Stimulated activated CD8-positive, alpha-beta memory T cell treated with anti-CD3 and anti-CD28 coated beads, Interleukin-15, amount 100 ng/mL, for 4 hours (primary cell): Measurements from ENCODE around the gene INPP5A.

Source experiments
- DNase-seq, 2 donors: peaks; one replicate each; pipeline ENCODE4 v3.0.0-alpha.2; 2020; ENCODE audit warnings: low read depth in 2 of 2

Gene INPP5A

GRCh38 chr10:132798876-132799275 is 261.3 kb downstream of the INPP5A start:
- no peak for DNase-seq

- DNase-seq, result no peak
Observed at GRCh38 chr10:132799865-132800264, 262.3 kb downstream of the INPP5A start.

- DNase-seq, result no peak
Observed at GRCh38 chr10:132802048-132802447, 264.5 kb downstream of the INPP5A start.

DNA sequence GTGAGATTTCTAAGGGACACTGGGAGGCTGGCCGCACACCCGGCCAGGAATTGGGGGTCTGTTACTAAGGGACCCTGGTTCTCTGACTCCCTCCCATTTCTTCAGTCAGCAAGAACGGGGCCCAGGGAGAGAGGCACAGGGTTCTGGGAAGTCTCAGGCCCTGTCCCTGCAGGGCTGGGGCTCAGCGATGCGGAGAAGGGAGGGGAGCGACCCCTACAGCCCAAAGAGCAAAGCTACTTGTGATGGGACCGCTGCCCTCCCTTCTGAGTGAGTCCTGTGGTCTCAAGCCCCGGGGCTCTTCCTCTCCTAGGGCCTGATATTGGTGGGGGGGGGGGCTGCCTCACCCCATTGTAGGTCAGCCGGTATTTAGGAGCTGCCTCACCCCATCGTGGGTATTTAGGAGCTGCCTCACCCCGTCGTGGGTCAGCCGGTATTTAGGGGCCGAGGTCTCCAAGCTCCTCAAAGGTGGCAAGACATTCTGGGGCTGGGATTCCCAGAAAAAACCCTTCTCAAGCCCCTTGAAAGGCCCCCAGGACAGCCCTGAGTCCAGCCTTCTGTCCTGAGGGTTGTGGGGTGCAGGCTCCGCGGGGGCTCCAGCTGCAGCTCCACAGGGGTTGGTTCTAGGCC is 265.2 kb downstream of the INPP5A start:
- no peak for DNase-seq

- DNase-seq, result no peak
Observed at GRCh38 chr10:132803416-132804210, 266.0 kb downstream of the INPP5A start.

DNA sequence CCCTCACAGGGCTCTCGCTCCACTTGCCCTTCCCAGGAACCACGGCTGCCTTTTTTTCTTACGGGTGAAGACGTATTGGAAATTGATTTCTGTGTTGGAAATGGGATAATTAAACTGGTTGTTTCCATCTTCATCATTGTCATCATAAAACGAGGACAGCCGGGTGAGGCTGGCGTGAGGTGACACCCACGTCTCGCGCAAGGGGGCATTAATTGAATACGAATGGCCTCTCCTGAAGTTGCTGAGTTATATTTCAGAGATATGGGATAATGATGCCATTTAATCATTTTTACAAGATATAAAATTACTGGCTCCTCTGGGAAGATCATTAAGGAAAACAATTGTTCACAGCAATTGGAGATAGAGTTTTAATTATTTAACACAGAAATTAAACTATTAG is 266.7 kb downstream of the INPP5A start:
- no peak for DNase-seq

- DNase-seq, result no peak
Observed at GRCh38 chr10:132804785-132805426, 267.3 kb downstream of the INPP5A start.

DNA sequence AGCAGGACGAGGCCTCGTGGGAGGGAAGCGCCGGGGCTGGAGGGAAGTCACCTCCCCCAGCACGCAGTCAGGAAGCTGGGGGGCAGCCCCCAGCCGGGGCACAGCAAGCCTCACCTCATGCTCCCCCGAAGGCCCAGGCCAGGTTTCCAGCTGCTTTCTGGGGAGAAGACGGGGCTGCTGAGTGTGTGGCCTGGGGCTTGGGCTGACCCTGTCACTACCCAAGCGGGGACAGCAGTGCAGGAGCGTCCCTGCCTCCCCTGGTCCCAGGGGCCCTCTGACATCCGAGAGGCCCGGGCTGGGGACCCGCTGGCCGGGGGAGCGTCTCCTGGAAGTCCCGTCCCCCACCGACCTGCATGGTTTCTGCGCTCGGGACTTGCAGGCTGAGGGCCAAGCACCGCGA is 268.0 kb downstream of the INPP5A start:
- DNase-seq, result no peak

- no peak for DNase-seq
Observed at GRCh38 chr10:132806110-132806509, 268.5 kb downstream of the INPP5A start.

DNA sequence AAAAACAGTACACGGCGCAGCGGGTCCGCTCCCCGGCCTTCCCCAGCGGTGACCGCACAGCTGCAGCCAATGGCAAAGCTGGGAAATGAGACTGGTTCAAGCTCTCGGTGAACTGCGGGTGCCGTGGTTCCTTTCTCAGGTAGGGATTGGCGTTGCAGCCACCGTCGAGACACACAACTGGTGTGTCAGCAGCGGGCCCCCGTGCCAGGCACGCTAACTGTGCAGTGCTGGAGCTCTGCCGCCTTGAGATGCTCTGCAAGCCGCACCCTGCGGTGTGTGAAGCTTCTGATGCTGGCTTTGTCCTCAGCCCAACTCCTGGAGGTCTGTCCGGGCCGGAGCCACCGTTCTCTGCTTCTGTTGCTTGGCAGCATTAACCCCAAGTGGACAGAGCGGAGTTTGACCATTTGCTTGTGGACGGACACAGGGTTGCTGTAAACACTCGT is 269.0 kb downstream of the INPP5A start:
- no peak for DNase-seq

DNA sequence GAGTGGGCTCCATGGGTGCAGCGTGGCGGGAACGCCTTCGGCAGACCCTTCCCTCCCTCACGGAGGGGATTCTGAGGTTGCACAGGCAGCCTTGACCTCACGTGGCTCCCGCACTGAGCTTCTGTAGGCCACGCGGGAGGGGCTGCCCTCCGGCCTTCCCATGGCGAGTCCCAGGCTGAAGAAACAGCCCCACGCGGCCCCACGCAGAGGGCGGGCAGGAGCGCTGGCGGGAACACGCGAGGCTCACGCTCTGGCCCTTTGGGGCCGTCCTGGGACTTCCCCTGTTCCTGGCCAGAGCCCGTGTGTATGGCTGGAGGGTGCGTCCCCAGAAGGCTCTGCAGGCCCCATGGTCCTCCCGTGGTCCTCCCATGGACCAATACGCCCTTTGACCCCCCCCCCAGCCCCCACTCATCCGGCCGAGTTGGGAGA is 270.0 kb downstream of the INPP5A start:
- DNase-seq, result no peak

- no peak for DNase-seq
Observed at GRCh38 chr10:132808383-132809231, 271.0 kb downstream of the INPP5A start.

GRCh38 chr10:132809232-132810140 is 271.9 kb downstream of the INPP5A start:
- DNase-seq, result no peak

GRCh38 chr10:132810141-132810806 is 272.7 kb downstream of the INPP5A start:
- no peak for DNase-seq

DNA sequence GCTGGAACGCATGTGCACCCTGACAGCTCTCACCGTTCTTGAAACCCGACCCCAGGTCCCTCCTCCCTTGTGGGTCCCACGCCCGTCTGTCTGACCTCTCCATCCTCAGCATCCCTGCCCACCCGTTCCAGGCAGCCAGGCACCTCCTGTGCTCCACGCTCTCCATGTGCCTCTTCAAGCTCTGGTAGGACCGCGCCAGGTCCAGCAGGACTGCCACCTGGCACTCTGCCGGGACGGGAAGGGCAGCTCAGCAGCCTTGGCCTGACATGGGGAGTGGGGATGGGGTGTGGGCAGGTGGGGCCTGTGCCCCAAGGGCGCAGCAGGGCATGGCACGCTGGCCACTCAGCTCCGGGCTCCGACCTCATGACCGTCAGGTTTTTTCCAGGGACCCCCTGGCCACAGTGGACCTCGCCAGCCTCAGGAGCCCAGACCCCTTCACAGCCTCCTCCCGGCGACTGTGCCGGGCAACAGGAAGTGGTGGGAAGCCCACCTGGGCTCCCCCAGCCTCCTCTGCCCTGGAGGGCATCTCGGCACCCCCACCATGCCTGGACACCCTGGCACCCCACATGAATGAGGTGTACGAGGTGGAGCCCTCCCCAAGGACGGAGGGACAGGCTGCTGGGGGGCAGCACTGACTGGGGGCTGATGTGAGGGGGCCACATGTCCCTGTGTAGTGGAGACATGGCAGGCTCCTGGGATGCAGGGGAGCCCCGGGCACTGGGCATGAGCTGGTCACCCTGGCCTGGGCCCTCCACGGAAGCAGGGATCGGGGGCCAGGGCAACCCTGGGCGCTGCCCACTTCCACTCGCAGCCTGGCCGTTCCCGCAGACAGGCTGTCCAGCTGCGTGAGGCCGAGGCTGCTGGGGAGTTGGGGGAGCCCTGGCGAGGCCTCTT is 273.5 kb downstream of the INPP5A start:
- no peak for DNase-seq

- DNase-seq, result no peak
Observed at GRCh38 chr10:132811891-132812481, 274.4 kb downstream of the INPP5A start.

- DNase-seq, result no peak
Observed at GRCh38 chr10:132812520-132812919, 274.9 kb downstream of the INPP5A start.

GRCh38 chr10:132813001-132813401 is 275.4 kb downstream of the INPP5A start:
- DNase-seq, result no peak
